ENCODE measurements around the gene ITGB1.
"Not testable (repeated sequence)": the region's sequence is repeated elsewhere in the genome, so short reads cannot be mapped to it uniquely, and the experiment has no call there.

ITGB1 gene

GRCh38 chr10:32980558-32981468 is 22.8 kb upstream of the ITGB1 start:
- peak; percentile 69 for DNase-seq (ENCODE audit: low read depth)

- no peak for DNase-seq (ENCODE audit: low read depth)
Measured at GRCh38 chr10:32980242-32980557, 22.2 kb upstream of the ITGB1 start.

GRCh38 chr10:32979719-32980118 is 21.7 kb upstream of the ITGB1 start:
- DNase-seq (ENCODE audit: low read depth) = not testable (repeated sequence)

GRCh38 chr10:32979041-32979440 is 21.0 kb upstream of the ITGB1 start:
- no peak for DNase-seq (ENCODE audit: low read depth)

DNA sequence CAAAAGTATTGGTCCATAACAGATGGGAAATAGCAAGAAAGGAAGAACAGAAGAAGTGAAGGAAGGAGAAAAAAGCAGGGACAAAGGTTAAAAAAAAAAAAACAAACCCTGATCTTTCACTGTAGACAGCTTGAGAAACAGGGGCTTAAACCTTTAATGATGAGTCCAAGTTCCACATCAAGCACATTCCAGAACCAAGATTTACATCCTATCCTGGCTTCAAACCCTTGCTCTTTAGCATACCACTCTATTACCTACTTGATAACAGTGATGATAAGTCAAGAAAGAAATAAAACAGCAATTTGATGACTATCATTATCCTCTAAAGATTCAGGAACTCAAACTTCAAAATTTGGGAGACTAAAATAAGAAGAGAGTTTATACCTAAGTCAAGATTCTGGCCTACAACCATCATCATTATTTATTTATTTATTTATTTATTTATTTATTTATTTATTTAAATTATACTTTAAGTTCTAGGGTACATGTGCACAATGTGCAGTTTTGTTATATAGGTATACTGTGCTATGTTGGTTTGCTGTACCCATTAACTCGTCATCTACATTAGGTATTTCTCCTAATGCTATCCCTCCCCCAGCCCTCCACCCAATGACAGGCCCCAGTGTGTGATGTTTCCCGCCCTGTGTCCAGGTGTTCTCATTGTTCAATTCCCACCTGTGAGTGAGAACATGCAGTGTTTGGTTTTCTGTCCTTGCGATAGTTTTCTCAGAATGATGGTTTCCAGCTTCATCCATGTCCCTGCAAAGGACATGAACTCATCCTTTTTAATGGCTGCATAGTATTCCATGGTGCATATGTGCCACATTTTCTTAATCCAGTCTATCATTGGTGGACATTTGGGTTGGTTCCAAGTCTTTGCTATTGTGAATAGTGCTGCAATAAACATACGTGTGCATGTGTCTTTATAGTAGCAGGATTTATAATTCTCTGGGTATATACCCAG is 20.1 kb upstream of the ITGB1 start:
- DNase-seq (ENCODE audit: low read depth) = not testable (repeated sequence)

GRCh38 chr10:32976338-32976737 is 18.3 kb upstream of the ITGB1 start:
- DNase-seq (ENCODE audit: low read depth) = no peak

DNA sequence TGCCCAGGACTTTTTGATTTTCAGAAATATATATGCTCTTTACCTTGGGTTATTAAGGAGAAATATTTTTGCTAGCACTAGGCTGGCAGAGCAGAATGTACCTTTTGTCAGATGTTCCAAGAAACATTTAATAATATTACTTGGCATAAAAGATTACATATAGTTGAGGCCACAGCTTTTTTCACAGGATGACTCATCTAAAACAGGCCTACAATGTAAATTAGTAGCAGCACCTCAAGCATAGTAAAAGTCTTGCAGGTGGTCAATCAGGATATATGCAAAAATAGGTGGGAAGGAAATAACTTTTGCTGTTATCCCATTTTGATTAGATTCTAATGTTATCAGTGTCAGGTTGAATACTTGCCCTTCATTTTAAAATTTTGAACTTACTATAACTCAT is 14.9 kb upstream of the ITGB1 start:
- DNase-seq (ENCODE audit: low read depth) = no peak

DNA sequence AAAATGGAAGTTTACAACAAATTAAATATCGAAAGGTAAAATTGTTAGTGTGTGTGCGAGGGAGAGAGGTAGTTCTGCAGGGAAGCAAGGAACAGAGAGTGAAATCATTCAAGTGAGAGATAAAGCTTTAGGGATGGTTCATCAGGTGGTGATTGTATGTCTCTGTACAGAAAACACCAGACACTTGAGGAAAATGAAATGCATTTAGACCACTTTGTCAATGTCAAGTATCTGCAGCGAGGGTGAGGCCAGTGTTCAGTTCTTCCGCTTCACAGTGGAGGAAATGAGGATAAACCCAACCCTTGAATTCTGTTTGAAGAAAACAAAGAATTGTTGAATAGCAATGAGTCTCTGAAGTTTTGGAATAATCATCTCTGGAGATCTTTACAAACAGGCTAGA is 14.4 kb upstream of the ITGB1 start:
- DNase-seq (ENCODE audit: low read depth) = no peak

- DNase-seq (ENCODE audit: low read depth) = no peak
Measured at GRCh38 chr10:32971536-32972091, 13.6 kb upstream of the ITGB1 start.

- DNase-seq (ENCODE audit: low read depth) = no peak
Measured at GRCh38 chr10:32970910-32971309, 12.9 kb upstream of the ITGB1 start.

- DNase-seq (ENCODE audit: low read depth) = no peak
Measured at GRCh38 chr10:32964270-32964669, 6.2 kb upstream of the ITGB1 start.

DNA sequence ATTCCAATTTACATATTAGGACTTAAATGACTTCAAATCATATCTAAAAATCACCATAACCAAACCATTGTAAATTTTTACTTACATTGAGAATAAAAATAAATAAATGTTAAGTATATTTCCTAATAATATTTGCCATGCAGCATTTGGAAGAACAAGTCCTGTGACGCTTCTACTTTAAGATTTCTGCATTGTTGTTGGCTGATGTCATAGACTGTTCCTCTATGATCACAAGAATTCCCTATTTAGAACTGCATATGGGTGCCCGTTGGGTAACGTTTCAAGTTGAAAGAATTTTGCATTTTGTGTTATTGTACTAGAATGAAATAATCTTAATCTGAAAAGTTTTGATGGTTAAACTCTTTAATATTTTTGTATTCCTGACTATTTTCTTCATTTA is 5.1 kb upstream of the ITGB1 start:
- no peak for DNase-seq (ENCODE audit: low read depth)

DNA sequence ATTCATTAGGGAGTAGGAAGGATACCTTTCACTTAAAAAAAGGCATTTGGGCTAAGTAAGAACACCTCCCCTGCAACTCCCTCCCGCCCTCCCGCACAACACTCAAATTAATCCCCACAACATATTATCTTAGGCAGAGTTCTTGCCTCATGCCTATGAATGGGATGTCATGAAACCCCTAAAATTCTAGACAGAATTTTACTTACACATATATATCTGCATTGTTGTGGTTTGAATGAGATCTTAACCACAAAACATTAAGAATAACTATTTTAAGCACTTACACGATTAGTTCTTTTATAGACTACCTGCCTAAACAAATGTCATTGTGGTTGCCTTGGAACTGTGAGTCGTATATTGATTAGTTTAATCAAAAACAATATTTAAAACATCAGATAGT is 4.5 kb upstream of the ITGB1 start:
- DNase-seq (ENCODE audit: low read depth) = no peak

- DNase-seq (ENCODE audit: low read depth) = no peak
Measured at GRCh38 chr10:32961895-32962369, 3.9 kb upstream of the ITGB1 start.

GRCh38 chr10:32961343-32961894 is 3.4 kb upstream of the ITGB1 start:
- DNase-seq (ENCODE audit: low read depth) = no peak

DNA sequence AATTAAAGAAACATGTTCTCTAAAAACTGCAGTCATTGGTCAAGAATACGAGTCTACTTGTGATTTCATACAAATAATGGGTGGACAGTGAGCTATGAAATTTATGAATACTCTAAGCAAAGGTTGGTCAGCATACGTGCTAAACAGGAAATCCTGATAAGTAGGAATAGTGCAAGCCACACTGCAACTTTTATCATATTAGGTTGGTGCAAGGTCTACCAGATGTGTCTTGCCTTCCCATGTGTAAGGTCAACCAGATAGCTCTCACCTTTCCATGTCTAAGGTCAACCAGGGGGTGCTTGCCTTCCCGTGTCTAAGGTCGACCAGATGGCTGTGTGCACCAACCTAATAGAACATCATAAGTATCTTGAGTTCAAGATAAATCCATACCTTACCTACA is 2.0 kb upstream of the ITGB1 start:
- DNase-seq (ENCODE audit: low read depth) = no peak

DNA sequence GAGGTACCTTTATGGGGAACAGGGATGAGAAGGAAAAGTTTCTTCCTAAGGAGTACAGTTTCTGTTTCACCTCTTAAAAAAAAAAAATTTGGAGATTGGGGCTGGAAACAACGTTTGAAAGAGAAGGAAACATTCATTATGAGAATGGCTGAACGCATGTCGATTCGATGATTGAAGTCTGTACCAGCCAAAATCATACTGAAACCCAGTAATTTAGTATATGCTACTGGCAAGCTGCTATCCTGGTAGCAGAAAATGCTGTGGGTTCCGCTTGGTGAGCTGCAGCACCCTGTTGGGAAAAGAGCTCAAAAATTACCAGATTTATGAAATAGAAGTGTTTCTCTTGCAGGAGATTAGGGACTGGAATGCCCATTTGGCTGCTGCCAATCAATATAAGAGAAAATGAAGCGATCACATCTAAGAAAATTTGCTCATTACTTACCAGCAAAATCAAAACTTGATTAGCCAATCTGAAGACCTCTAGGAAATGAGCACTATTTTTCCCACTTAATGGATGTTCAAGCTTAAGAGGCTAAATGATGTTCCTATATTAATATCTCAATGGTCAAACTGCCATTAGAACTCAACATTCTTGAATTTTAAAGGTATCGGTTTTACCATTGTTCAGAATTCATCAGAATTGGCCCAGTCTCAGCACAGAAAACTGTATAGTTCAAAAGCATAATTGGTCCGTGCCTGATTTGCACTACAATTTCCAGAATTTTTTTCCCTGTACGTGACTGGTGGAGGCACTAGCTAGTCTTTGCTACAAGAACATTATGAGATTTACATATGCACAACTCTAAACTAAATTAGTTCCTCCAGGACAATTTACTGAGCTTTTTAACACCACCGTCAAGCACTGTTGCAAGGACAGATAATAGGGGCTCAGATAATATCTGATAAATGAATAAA is 1.2 kb upstream of the ITGB1 start:
- DNase-seq (ENCODE audit: low read depth) = no peak

DNA sequence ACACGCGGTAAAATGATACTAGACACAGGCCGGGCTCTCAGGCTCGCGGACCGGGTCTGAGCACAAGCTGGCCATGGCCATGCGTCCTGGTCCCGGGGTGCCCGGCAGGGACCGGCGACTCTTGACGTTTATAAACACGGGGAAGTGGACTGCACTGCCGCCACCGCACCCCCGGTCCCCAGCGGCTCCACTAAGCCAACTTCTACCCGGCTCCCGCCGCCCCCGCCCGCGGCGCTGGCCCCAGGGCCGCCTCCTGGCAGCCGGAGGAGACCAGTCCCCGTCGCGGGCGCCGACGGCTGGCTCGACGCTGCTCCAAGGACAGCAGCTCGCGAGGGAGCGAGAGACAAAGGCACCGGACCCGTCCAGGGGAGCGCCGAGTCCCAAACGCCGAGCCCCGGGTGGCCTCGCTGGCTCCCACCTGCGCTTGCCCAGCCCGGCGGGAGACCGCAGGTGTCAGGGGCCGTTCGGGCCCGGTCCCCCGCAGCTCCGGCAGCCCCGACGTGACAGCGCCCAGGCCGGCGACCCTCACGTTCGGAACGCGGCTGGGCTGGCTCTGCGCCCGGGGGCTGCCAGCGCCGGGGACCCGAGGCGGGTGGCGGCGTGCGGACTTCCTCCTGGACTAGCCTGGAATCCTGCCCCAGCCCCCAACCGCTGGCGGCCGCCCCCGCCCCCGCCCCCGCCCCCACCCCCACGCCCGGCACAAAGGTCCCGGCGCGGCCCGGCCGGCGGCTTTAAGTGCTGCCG is 517 bp downstream of the ITGB1 start:
- DNase-seq (ENCODE audit: low read depth) = peak; percentile 22

GRCh38 chr10:32956365-32957197 is 1.4 kb downstream of the ITGB1 start:
- DNase-seq (ENCODE audit: low read depth) = no peak

DNA sequence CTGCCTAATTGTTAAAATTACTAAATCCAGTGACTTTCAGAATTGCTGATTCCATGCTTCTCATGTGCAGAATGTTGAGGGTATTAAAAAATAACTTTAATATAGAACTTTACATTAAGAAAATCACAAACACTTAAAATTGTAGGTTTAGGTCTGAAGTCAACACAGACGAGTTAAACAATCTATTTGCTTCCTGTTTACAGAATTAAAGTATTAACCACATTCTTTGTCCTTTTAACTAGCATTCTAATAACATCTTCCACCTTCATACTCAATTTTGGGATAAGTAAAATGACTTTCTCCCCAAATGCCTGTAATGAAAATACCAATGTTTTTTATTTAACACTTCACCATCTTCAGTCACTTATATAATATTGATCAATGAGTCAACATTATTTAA is 2.2 kb downstream of the ITGB1 start:
- DNase-seq (ENCODE audit: low read depth) = no peak
